Upper lobe of right lung (tissue), 1 donor: ENCODE data around the gene ASB1. TPM values are rescaled to one million over a fixed set of nuclear protein-coding genes. Genes with fewer than 3 reads are reported as not detected.
A peak's percentile ranks its signal among the peaks of the same experiment; 100 is the strongest.
"Not testable (repeated sequence)": the region's sequence is repeated elsewhere in the genome, so short reads cannot be mapped to it uniquely, and the experiment has no call there.

Source experiments
- ATAC-seq: fragments of 200-7000 bp; cut with Tn5 transposase; one replicate; pipeline ENCODE4 v1.9.1; 2020; ENCODE audit warnings: mild to moderate bottlenecking, moderate library complexity
- DNase-seq: peaks from one replicate; pipeline ENCODE4 v3.0.0-alpha.2; 2020
- H3K27ac ChIP-seq: fragments of 200-600 bp; one replicate; pipeline ENCODE4 v1.8.0; 2022
- H3K27me3 ChIP-seq: fragments of 200-600 bp; one replicate; pipeline ENCODE4 v1.8.0; 2022; ENCODE audit warnings: mild to moderate bottlenecking
- H3K36me3 ChIP-seq: fragments of 200-600 bp; one replicate; pipeline ENCODE4 v1.8.0; 2022
- H3K4me1 ChIP-seq: fragments of 200-600 bp; one replicate; pipeline ENCODE4 v1.8.0; 2022
- H3K4me3 ChIP-seq: fragments of 200-600 bp; one replicate; pipeline ENCODE4 v1.8.0; 2022; ENCODE audit warnings: mild to moderate bottlenecking
- H3K9me3 ChIP-seq: fragments of 200-600 bp; one replicate; pipeline ENCODE4 v1.8.0; 2022
- CTCF ChIP-seq: fragments of 200-600 bp; IDR thresholded peaks from one replicate; pipeline ENCODE4 v1.8.0; 2022; ENCODE audit warnings: antibody characterized with exemption
- intact Hi-C: fragments of 100-400 bp; cut with DNase I; formaldehyde crosslinking; loops from one replicate; pipeline ENCODE4 v1.11.0; 2022
- total RNA-seq: library from RNA; stranded (reverse); fragmentation: NEBNext Ultra II Directional; extraction: Animal tissue kit (Norgen Biotek cat#: 25700); gene quantifications from one replicate; pipeline ENCODE4 v1.2.1, GENCODE V29; 2021
- donor health status: DM: no; HTN: yes; CAD: no; lungs with severe emphysema.

The ASB1 gene
- total RNA-seq, 1 donor from 2014 or later: 26.6 TPM

GRCh38 chr2:238440331-238440730 is 13.6 kb downstream of the ASB1 start:
- Histone ChIP-seq H3K9me3 (no peaks in the 10 kb centered on the region), H3K36me3 (peaks cover 32% of the 10 kb centered on the region), H3K27me3 (no peaks in the 10 kb centered on the region), H3K4me1 (peaks cover 16% of the 10 kb centered on the region), H3K4me3 (no peak overlapping the region), H3K27ac (peak overlapping the region; percentile 5)
- DNase-seq (no peak), ATAC-seq (no peak)
- TF ChIP-seq CTCF: no peak
- intact Hi-C loops: no loop called here

GRCh38 chr2:238440767-238441166 is 14.0 kb downstream of the ASB1 start:
- Histone ChIP-seq H3K27me3 (no peaks in the 10 kb centered on the region), H3K36me3 (peaks cover 32% of the 10 kb centered on the region), H3K4me1 (peaks cover 16% of the 10 kb centered on the region), H3K9me3 (no peaks in the 10 kb centered on the region), H3K4me3 (no peak overlapping the region), H3K27ac (no peak overlapping the region)
- no peak for ATAC-seq
- DNase-seq: no peak
- no peak for TF ChIP-seq CTCF
- intact Hi-C loops: no loop called here

- ATAC-seq (no peak), DNase-seq (no peak)
- intact Hi-C loops: no loop called here
Measured at GRCh38 chr2:238441262-238442114, 14.8 kb downstream of the ASB1 start.

GRCh38 chr2:238442257-238442656 is 15.5 kb downstream of the ASB1 start:
- H3K36me3 ChIP-seq: peaks cover 37% of the 10 kb centered on the region
- ATAC-seq, DNase-seq, H3K27me3 ChIP-seq, H3K4me3 ChIP-seq, H3K27ac ChIP-seq, intact Hi-C loops, H3K9me3 ChIP-seq: not testable (repeated sequence)
- peaks cover 16% of the 10 kb centered on the region for H3K4me1 ChIP-seq

More at GRCh38 chr2:238441262-238442114, 14.8 kb downstream of the ASB1 start:
- TF ChIP-seq CTCF: no peak
- Histone ChIP-seq H3K27me3 (no peaks in the 10 kb centered on the region), H3K4me1 (peaks cover 16% of the 10 kb centered on the region), H3K27ac (no peak overlapping the region), H3K4me3 (no peak overlapping the region), H3K9me3 (no peaks in the 10 kb centered on the region), H3K36me3 (peaks cover 33% of the 10 kb centered on the region)

GRCh38 chr2:238444242-238444641 is 17.5 kb downstream of the ASB1 start:
- peaks cover 9% of the 10 kb centered on the region for H3K4me1 ChIP-seq

More at GRCh38 chr2:238444242-238444641, 17.5 kb downstream of the ASB1 start:
- no peak for ATAC-seq
- intact Hi-C loops: no loop called here
- no peaks in the 10 kb centered on the region for H3K27me3 ChIP-seq
- no peaks in the 10 kb centered on the region for H3K9me3 ChIP-seq
- DNase-seq: no peak
- H3K27ac ChIP-seq: no peak overlapping the region
- TF ChIP-seq CTCF: no peak
- H3K36me3 ChIP-seq: peaks cover 52% of the 10 kb centered on the region
- H3K4me3 ChIP-seq: no peak overlapping the region
